GM21360 (cell line): Measurements from ENCODE around the gene TMF1.

Source experiments
- ATAC-seq: cut with Tn5 transposase; IDR thresholded peaks from one replicate; pipeline ENCODE4 v1.9.1; 2021; ENCODE audit warnings: mild to moderate bottlenecking, moderate library complexity; ENCODE audit not compliant: unreplicated experiment

TMF1 gene

GRCh38 chr3:69051756-69052471 lies at the start of gene TMF1:
Gene TMF1 (minus strand): TSS chr3:69052333. CDS start chr3:69052086, 247 bp downstream.
- ATAC-seq, result peak; percentile 94

GRCh38 chr3:69099576-69099975 lies 47.4 kb upstream of the TMF1 start:
- no peak for ATAC-seq

GRCh38 chr3:69097407-69098086 lies 45.4 kb upstream of the TMF1 start:
- ATAC-seq, result no peak

- no peak for ATAC-seq
Observed at GRCh38 chr3:69096299-69096698, 44.2 kb upstream of the TMF1 start.

GRCh38 chr3:69095636-69096035 lies 43.5 kb upstream of the TMF1 start:
- no peak for ATAC-seq

GRCh38 chr3:69094467-69095205 lies 42.5 kb upstream of the TMF1 start:
- no peak for ATAC-seq

- ATAC-seq, result peak; percentile 79
Observed at GRCh38 chr3:69092030-69092516, 39.9 kb upstream of the TMF1 start.

- ATAC-seq, result no peak
Observed at GRCh38 chr3:69091389-69092029, 39.4 kb upstream of the TMF1 start.

- no peak for ATAC-seq
Observed at GRCh38 chr3:69090021-69090420, 37.9 kb upstream of the TMF1 start.

- ATAC-seq, result no peak
Observed at GRCh38 chr3:69088063-69088462, 35.9 kb upstream of the TMF1 start.

GRCh38 chr3:69087030-69087791 lies 35.1 kb upstream of the TMF1 start:
- ATAC-seq, result no peak

GRCh38 chr3:69085833-69086722 lies 33.9 kb upstream of the TMF1 start:
- no peak for ATAC-seq

GRCh38 chr3:69085168-69085832 lies 33.2 kb upstream of the TMF1 start:
- no peak for ATAC-seq

- ATAC-seq, result peak; percentile 50
Observed at GRCh38 chr3:69084326-69085167, 32.4 kb upstream of the TMF1 start, which contains the start of gene ARL6IP5. Gene ARL6IP5 (plus strand): TSS chr3:69084937. CDS start chr3:69085048, 111 bp downstream.

- ATAC-seq, result peak; percentile 50
Observed at GRCh38 chr3:69082805-69083204, 30.7 kb upstream of the TMF1 start.

GRCh38 chr3:69082361-69082760 lies 30.2 kb upstream of the TMF1 start:
- no peak for ATAC-seq

GRCh38 chr3:69081583-69082262 lies 29.6 kb upstream of the TMF1 start:
- no peak for ATAC-seq
